GM21423 (cell line): ENCODE data around the gene RPL10L.

Experiments
- ATAC-seq: cut with Tn5 transposase; IDR thresholded peaks from one replicate; pipeline ENCODE4 v1.9.1; 2021; ENCODE audit warnings: mild to moderate bottlenecking, moderate library complexity; ENCODE audit not compliant: unreplicated experiment

RPL10L gene

GRCh38 chr14:46651526-46652144 lies at the start of gene RPL10L:
TSS of gene RPL10L (minus strand) at chr14:46651781. CDS start at chr14:46651736, 45 bp downstream.
- ATAC-seq, result no peak

GRCh38 chr14:46691819-46692218 lies 40.2 kb upstream of the RPL10L start:
- no peak for ATAC-seq

- ATAC-seq, result no peak
These were observed 35.1 kb upstream of the RPL10L start for GRCh38 chr14:46686652-46687051.

GRCh38 chr14:46672128-46672527 lies 20.5 kb upstream of the RPL10L start:
- no peak for ATAC-seq

- ATAC-seq, result no peak
These were observed 11.8 kb upstream of the RPL10L start for GRCh38 chr14:46663382-46663781.

GRCh38 chr14:46661728-46662127 lies 10.1 kb upstream of the RPL10L start:
- ATAC-seq, result no peak

GRCh38 chr14:46653031-46653755 lies 1.6 kb upstream of the RPL10L start:
- no peak for ATAC-seq

- no peak for ATAC-seq
These were observed 4.8 kb downstream of the RPL10L start for GRCh38 chr14:46646796-46647195.

GRCh38 chr14:46626876-46627275 lies 24.7 kb downstream of the RPL10L start:
- no peak for ATAC-seq
